ENCODE data around the gene ATP5ME. TPM values are rescaled to one million over a fixed set of nuclear protein-coding genes. Genes with fewer than 3 reads are reported as not detected.

Gene ATP5ME
- total and polyA plus RNA-seq, 2 of the 13 experiments (the other 11 are each of a cell fraction or from before 2014, with no cell fraction given) = 305 to 753 TPM

- no peak for TF ChIP-seq ZBED4 (CRISPR knock-in tag; IDR thresholded peaks at IDR 0.05; ENCODE audit: borderline replicate concordance)
- no peak for TF ChIP-seq AGO1 (IDR thresholded peaks at IDR 0.05; ENCODE audit: low read depth, low read length, poor library complexity, severe bottlenecking)
- no peak for TF ChIP-seq ZEB1 (IDR thresholded peaks at IDR 0.05; ENCODE audit: insufficient replicate concordance, low read depth)
- no peak for TF ChIP-seq ATAD3A (CRISPR knock-in tag; IDR thresholded peaks at IDR 0.05)
- no peak for TF ChIP-seq ZNF12 (CRISPR knock-in tag; IDR thresholded peaks at IDR 0.05)
- TF ChIP-seq NR2F6 (IDR thresholded peaks at IDR 0.05) = 0 out of 2 replicates have a peak, but pooled peaks have one; percentile 23
- TF ChIP-seq NR2F6 (CRISPR knock-in tag; IDR thresholded peaks at IDR 0.05) = no peak
- no peak for TF ChIP-seq NFE2 (CRISPR knock-in tag; IDR thresholded peaks at IDR 0.05)
- TF ChIP-seq DRAP1 (CRISPR knock-in tag; IDR thresholded peaks at IDR 0.05) = no peak
- TF ChIP-seq ZNF446 (CRISPR knock-in tag; IDR thresholded peaks at IDR 0.05) = no peak
- peak; percentile 88; the same call in 1 of the 2 replicates for TF ChIP-seq ZBTB3 (CRISPR knock-in tag; IDR thresholded peaks at IDR 0.05; ENCODE audit: borderline replicate concordance, low read depth)
- TF ChIP-seq SIN3A (IDR thresholded peaks at IDR 0.05; ENCODE audit: borderline replicate concordance, low read depth, low read length) = no peak
Measured at GRCh38 chr4:658681-659667, 15.1 kb downstream of the ATP5ME start (continued).

Data from HepG2 (cell line).